ENCODE measurements around the gene ZNF582. TPM values are rescaled to one million over a fixed set of nuclear protein-coding genes. Genes with fewer than 3 reads are reported as not detected.

The ZNF582 gene
- 1 to 10 TPM; 1.0 to 7.9 (median 3.7) TPM for total RNA-seq

GRCh38 chr19:56393119-56394012 lies at the start of gene ZNF582:
Gene ZNF582, minus strand, starts transcription at chr19:56393534. Its CDS starts 1,782 bp downstream, at chr19:56391752.
- H3K27ac ChIP-seq: peak within 1 kb of the TSS; percentile 98 to 99
- 0 to 37% (median 8%) methylated on average over 1 to 23 of the region's 73 CpGs; no CpG with 5 or more reads in 1 of the 10 experiments for WGBS, 10 experiments

GRCh38 chr19:56441206-56441792 lies 48.0 kb upstream of the ZNF582 start:
- in situ Hi-C loops (cut with MboI; ENCODE audit: low pct_unique_long_range_greater_than_20kb in 2 of 9, low sequenced_read_pairs in 9 of 9, unreplicated experiment in 9 of 9): no loop called here
- Histone ChIP-seq H3K4me1 (replicated peaks in 1 of 2) (no peaks in the 10 kb centered on the region), H3K27ac (no peak overlapping the region), H3K4me3 (no peak overlapping the region)
- ATAC-seq (replicated peaks in 6 of 8): no peak
- 43 to 92% (median 65%) methylated on average over 2 to 8 of the region's 8 CpGs for WGBS, 10 experiments

More at GRCh38 chr19:56393119-56394012, at the start of gene ZNF582:
- ATAC-seq (replicated peaks in 6 of 8): peak; percentile 96 to 98 (median 98)
- in situ Hi-C loops (cut with MboI; ENCODE audit: low pct_unique_long_range_greater_than_20kb in 2 of 9, low sequenced_read_pairs in 9 of 9, unreplicated experiment in 9 of 9): no loop called here
- Histone ChIP-seq H3K4me3 (peak within 1 kb of the TSS; percentile 67 to 96 (median 84)), H3K4me1 (replicated peaks in 1 of 2) (no peaks in the 10 kb centered on the region)

GRCh38 chr19:56423985-56424353 lies 30.6 kb upstream of the ZNF582 start:
- Histone ChIP-seq H3K4me3 (no peak overlapping the region), H3K27ac (no peak overlapping the region), H3K4me1 (replicated peaks in 1 of 2) (no peaks in the 10 kb centered on the region)
- no peak for ATAC-seq (replicated peaks in 6 of 8)
- in situ Hi-C loops (cut with MboI; ENCODE audit: low pct_unique_long_range_greater_than_20kb in 2 of 9, low sequenced_read_pairs in 9 of 9, unreplicated experiment in 9 of 9): no loop called here
- 14 to 83% (median 62%) methylated on average over 1 of the region's 1 CpG; no CpG with 5 or more reads in 4 of the 10 experiments for WGBS, 10 experiments

- in situ Hi-C loops (cut with MboI; ENCODE audit: low pct_unique_long_range_greater_than_20kb in 2 of 9, low sequenced_read_pairs in 9 of 9, unreplicated experiment in 9 of 9): no loop called here
- H3K4me1 ChIP-seq (replicated peaks in 1 of 2): no peaks in the 10 kb centered on the region
- 28 to 83% (median 70%) methylated on average over 2 to 5 of the region's 5 CpGs; no CpG with 5 or more reads in 1 of the 10 experiments for WGBS, 10 experiments
- no peak overlapping the region for H3K27ac ChIP-seq
- no peak for ATAC-seq (replicated peaks in 6 of 8)
- no peak overlapping the region for H3K4me3 ChIP-seq
These were observed 30.1 kb upstream of the ZNF582 start for GRCh38 chr19:56423276-56423984.

- Histone ChIP-seq H3K27ac (no peak overlapping the region), H3K4me1 (replicated peaks in 1 of 2) (peaks cover 5 to 12% of the 10 kb centered on the region in 2 donors), H3K4me3 (peak overlapping the region; percentile 57 to 97 (median 73))
- in situ Hi-C loops (cut with MboI; ENCODE audit: low pct_unique_long_range_greater_than_20kb in 2 of 9, low sequenced_read_pairs in 9 of 9, unreplicated experiment in 9 of 9): no loop called here
- ATAC-seq (replicated peaks in 6 of 8): no peak
- WGBS, 10 experiments: 69 to 100% (median 94%) methylated on average over 1 to 3 of the region's 4 CpGs; no CpG with 5 or more reads in 3 of the 10 experiments
These were observed 11.7 kb upstream of the ZNF582 start for GRCh38 chr19:56405062-56405461.

GRCh38 chr19:56404705-56405056 lies 11.3 kb upstream of the ZNF582 start:
- Histone ChIP-seq H3K4me3 (peak overlapping the region; percentile 57 to 97 (median 73)), H3K4me1 (replicated peaks in 1 of 2) (peaks cover 5 to 12% of the 10 kb centered on the region in 2 donors), H3K27ac (peak overlapping the region; percentile 97 to 99)
- ATAC-seq (replicated peaks in 6 of 8): peak in 7 of 8 experiments; percentile 1 to 15 (median 8)
- WGBS, 10 experiments: 0 to 95% (median 59%) methylated on average over 1 to 8 of the region's 9 CpGs; no CpG with 5 or more reads in 2 of the 10 experiments
- in situ Hi-C loops (cut with MboI; ENCODE audit: low pct_unique_long_range_greater_than_20kb in 2 of 9, low sequenced_read_pairs in 9 of 9, unreplicated experiment in 9 of 9): no loop called here

- in situ Hi-C loops (cut with MboI; ENCODE audit: low pct_unique_long_range_greater_than_20kb in 2 of 9, low sequenced_read_pairs in 9 of 9, unreplicated experiment in 9 of 9): no loop called here
- ATAC-seq (replicated peaks in 6 of 8): peak; percentile 88 to 94 (median 94)
- Histone ChIP-seq H3K4me1 (replicated peaks in 1 of 2) (peaks cover 5 to 12% of the 10 kb centered on the region in 2 donors), H3K27ac (peak within 1 kb of the TSS; percentile 97 to 99), H3K4me3 (peak within 1 kb of the TSS; percentile 57 to 97 (median 73))
- WGBS, 10 experiments: 0 to 25% (median 2%) methylated on average over 1 to 16 of the region's 70 CpGs
These were observed 10.7 kb upstream of the ZNF582 start, which contains the start of gene ZNF583 for GRCh38 chr19:56403764-56404704. Gene ZNF583, plus strand, starts transcription at chr19:56404332. Its CDS starts 2,783 bp downstream, at chr19:56407115.

- ATAC-seq (replicated peaks in 6 of 8): no peak
- Histone ChIP-seq H3K27ac (peak overlapping the region in 1 of 2 donors; percentile 97), H3K4me3 (peak overlapping the region; percentile 57 to 97 (median 73)), H3K4me1 (replicated peaks in 1 of 2) (peaks cover 5 to 12% of the 10 kb centered on the region in 2 donors)
- 10 to 90% (median 42%) methylated on average over 2 to 9 of the region's 9 CpGs; no CpG with 5 or more reads in 2 of the 10 experiments for WGBS, 10 experiments
- in situ Hi-C loops (cut with MboI; ENCODE audit: low pct_unique_long_range_greater_than_20kb in 2 of 9, low sequenced_read_pairs in 9 of 9, unreplicated experiment in 9 of 9): no loop called here
These were observed 9.9 kb upstream of the ZNF582 start for GRCh38 chr19:56403261-56403660.

GRCh38 chr19:56400485-56400884 lies 7.2 kb upstream of the ZNF582 start:
- no peak overlapping the region for H3K27ac ChIP-seq
- ATAC-seq (replicated peaks in 6 of 8): no peak
- no peak overlapping the region for H3K4me3 ChIP-seq
- peaks cover 5 to 12% of the 10 kb centered on the region in 2 donors for H3K4me1 ChIP-seq (replicated peaks in 1 of 2)
- 64 to 94% (median 80%) methylated on average over 1 to 4 of the region's 4 CpGs; no CpG with 5 or more reads in 3 of the 10 experiments for WGBS, 10 experiments
- in situ Hi-C loops (cut with MboI; ENCODE audit: low pct_unique_long_range_greater_than_20kb in 2 of 9, low sequenced_read_pairs in 9 of 9, unreplicated experiment in 9 of 9): no loop called here

GRCh38 chr19:56398809-56399208 lies 5.5 kb upstream of the ZNF582 start:
- 40 to 100% (median 88%) methylated on average over 1 to 5 of the region's 5 CpGs; no CpG with 5 or more reads in 1 of the 10 experiments for WGBS, 10 experiments
- H3K4me1 ChIP-seq (replicated peaks in 1 of 2): peaks cover 0 to 4% of the 10 kb centered on the region in 2 donors
- in situ Hi-C loops (cut with MboI; ENCODE audit: low pct_unique_long_range_greater_than_20kb in 2 of 9, low sequenced_read_pairs in 9 of 9, unreplicated experiment in 9 of 9): no loop called here
- ATAC-seq (replicated peaks in 6 of 8): no peak
- H3K27ac ChIP-seq: no peak overlapping the region
- H3K4me3 ChIP-seq: no peak overlapping the region

- in situ Hi-C loops (cut with MboI; ENCODE audit: low pct_unique_long_range_greater_than_20kb in 2 of 9, low sequenced_read_pairs in 9 of 9, unreplicated experiment in 9 of 9): no loop called here
- Histone ChIP-seq H3K4me1 (replicated peaks in 1 of 2) (no peaks in the 10 kb centered on the region), H3K4me3 (no peak overlapping the region), H3K27ac (no peak overlapping the region)
- peak in 2 of 8 experiments; percentile 75 to 94 for ATAC-seq (replicated peaks in 6 of 8)
- WGBS, 10 experiments: 17 to 89% (median 62%) methylated on average over 1 to 8 of the region's 8 CpGs
These were observed 9.3 kb downstream of the ZNF582 start for GRCh38 chr19:56383826-56384605.
